ENCODE measurements around the gene NKAIN4. TPM values are rescaled to one million over a fixed set of nuclear protein-coding genes. Genes with fewer than 3 reads are reported as not detected.

The NKAIN4 gene
- total and polyA plus RNA-seq, 4 donors, result 0.05 TPM; not detected in 3

GRCh38 chr20:63298731-63299312, 44.6 kb upstream of the NKAIN4 start:
- Histone ChIP-seq H3K4me1 (ENCODE audit: control insufficient read depth in 4 of 4, insufficient read depth in 4 of 4, low read length in 3 of 4) (no peaks in the 10 kb centered on the region), H3K27me3 (ENCODE audit: control insufficient read depth in 4 of 4, insufficient read depth in 4 of 4, low read length in 3 of 4) (peaks cover 0 to 14% (median 6%) of the 10 kb centered on the region in 4 donors), H3K36me3 (ENCODE audit: control insufficient read depth in 4 of 4, insufficient read depth in 3 of 4, low read depth in 1 of 4, low read length in 3 of 4) (no peaks in the 10 kb centered on the region), H3K27ac (ENCODE audit: low read depth in 1 of 2, low read length in 2 of 2) (no peak overlapping the region), H3K4me3 (ENCODE audit: low read depth in 1 of 3, low read length in 3 of 3) (no peak overlapping the region), H3K9me3 (ENCODE audit: control insufficient read depth in 4 of 4, low read length in 3 of 4) (no peaks in the 10 kb centered on the region), H3K9ac (ENCODE audit: low read depth in 1 of 2, low read length in 2 of 2) (no peak overlapping the region)
- TF ChIP-seq SP1 (IDR thresholded peaks at IDR 0.05), result no peak
- no peak for TF ChIP-seq RXRA (IDR thresholded peaks at IDR 0.05)
- no peak for TF ChIP-seq HNF4A (conservative IDR thresholded peaks at IDR 0.05)
- TF ChIP-seq FOXA2 (IDR thresholded peaks at IDR 0.05), result no peak
- no peak for TF ChIP-seq RAD21 (IDR thresholded peaks at IDR 0.05)
- no peak for TF ChIP-seq JUND (IDR thresholded peaks at IDR 0.05)
- TF ChIP-seq MAX (IDR thresholded peaks at IDR 0.05), result no peak
- no peak for TF ChIP-seq YY1 (IDR thresholded peaks at IDR 0.05)
- TF ChIP-seq ATF3 (IDR thresholded peaks at IDR 0.05), result no peak
- no peak for TF ChIP-seq REST (IDR thresholded peaks at IDR 0.05)
- no peak for TF ChIP-seq FOXA1 (IDR thresholded peaks at IDR 0.05)
- no peak for TF ChIP-seq TAF1 (conservative IDR thresholded peaks at IDR 0.05)
- 80% methylated on average over 17 of the region's 17 CpGs for WGBS
- DNase-seq (ENCODE audit: low spot score), result no peak

- Histone ChIP-seq H3K9ac (ENCODE audit: low read depth in 1 of 2, low read length in 2 of 2) (no peak overlapping the region), H3K36me3 (ENCODE audit: control insufficient read depth in 4 of 4, insufficient read depth in 3 of 4, low read depth in 1 of 4, low read length in 3 of 4) (no peaks in the 10 kb centered on the region), H3K9me3 (ENCODE audit: control insufficient read depth in 4 of 4, low read length in 3 of 4) (no peaks in the 10 kb centered on the region), H3K4me3 (ENCODE audit: low read depth in 1 of 3, low read length in 3 of 3) (no peak overlapping the region), H3K27me3 (ENCODE audit: control insufficient read depth in 4 of 4, insufficient read depth in 4 of 4, low read length in 3 of 4) (peaks cover 0 to 14% (median 4%) of the 10 kb centered on the region in 4 donors), H3K4me1 (ENCODE audit: control insufficient read depth in 4 of 4, insufficient read depth in 4 of 4, low read length in 3 of 4) (no peaks in the 10 kb centered on the region), H3K27ac (ENCODE audit: low read depth in 1 of 2, low read length in 2 of 2) (no peak overlapping the region)
- WGBS, result 77% methylated on average over 16 of the region's 16 CpGs
- TF ChIP-seq TAF1 (conservative IDR thresholded peaks at IDR 0.05), result no peak
- TF ChIP-seq ZBTB33 (IDR thresholded peaks at IDR 0.05), result no peak
- no peak for TF ChIP-seq CTCF (IDR thresholded peaks at IDR 0.05; ENCODE audit: low read depth, low read length, missing input control)
- TF ChIP-seq NR2F2 (IDR thresholded peaks at IDR 0.05), result no peak
- no peak for TF ChIP-seq FOXA2 (IDR thresholded peaks at IDR 0.05)
- no peak for TF ChIP-seq REST (IDR thresholded peaks at IDR 0.05)
- TF ChIP-seq GABPA (IDR thresholded peaks at IDR 0.05 in 1 of 2, conservative IDR thresholded peaks at IDR 0.05 in 1 of 2), result no peak
- no peak for TF ChIP-seq YY1 (IDR thresholded peaks at IDR 0.05)
- TF ChIP-seq EGR1 (IDR thresholded peaks at IDR 0.05; ENCODE audit: low read depth in 2 of 2), result no peak
- TF ChIP-seq FOXA1 (IDR thresholded peaks at IDR 0.05), result no peak
- no peak for TF ChIP-seq ATF3 (IDR thresholded peaks at IDR 0.05)
- no peak for TF ChIP-seq MAX (IDR thresholded peaks at IDR 0.05)
- TF ChIP-seq RAD21 (IDR thresholded peaks at IDR 0.05), result no peak
- DNase-seq (ENCODE audit: low spot score), result no peak
Observed at GRCh38 chr20:63297796-63298572, 43.7 kb upstream of the NKAIN4 start.
